ENCODE results near the gene RACK1.

The RACK1 gene

GRCh38 chr5:181195249-181195761 is 48.4 kb downstream of the RACK1 start:
- H3K27ac ChIP-seq (ENCODE audit: insufficient read depth, low read length, poor library complexity, severe bottlenecking), result no peak overlapping the region
- H3K36me3 ChIP-seq (ENCODE audit: control insufficient read depth, insufficient read depth, low read length), result no peaks in the 10 kb centered on the region
- H3K4me1 ChIP-seq (ENCODE audit: control insufficient read depth, insufficient read depth, low read length, poor library complexity, severe bottlenecking), result peaks cover 10% of the 10 kb centered on the region
- no peaks in the 10 kb centered on the region for H3K27me3 ChIP-seq (replicated peaks; ENCODE audit: control insufficient read depth, insufficient read depth, low read length, poor library complexity, severe bottlenecking)
- DNase-seq, result no peak
- H3K9me3 ChIP-seq (ENCODE audit: control insufficient read depth, low read length), result no peaks in the 10 kb centered on the region
- no peak overlapping the region for H3K4me3 ChIP-seq (ENCODE audit: insufficient read depth, low read depth, low read length, poor library complexity, severe bottlenecking)

DNA sequence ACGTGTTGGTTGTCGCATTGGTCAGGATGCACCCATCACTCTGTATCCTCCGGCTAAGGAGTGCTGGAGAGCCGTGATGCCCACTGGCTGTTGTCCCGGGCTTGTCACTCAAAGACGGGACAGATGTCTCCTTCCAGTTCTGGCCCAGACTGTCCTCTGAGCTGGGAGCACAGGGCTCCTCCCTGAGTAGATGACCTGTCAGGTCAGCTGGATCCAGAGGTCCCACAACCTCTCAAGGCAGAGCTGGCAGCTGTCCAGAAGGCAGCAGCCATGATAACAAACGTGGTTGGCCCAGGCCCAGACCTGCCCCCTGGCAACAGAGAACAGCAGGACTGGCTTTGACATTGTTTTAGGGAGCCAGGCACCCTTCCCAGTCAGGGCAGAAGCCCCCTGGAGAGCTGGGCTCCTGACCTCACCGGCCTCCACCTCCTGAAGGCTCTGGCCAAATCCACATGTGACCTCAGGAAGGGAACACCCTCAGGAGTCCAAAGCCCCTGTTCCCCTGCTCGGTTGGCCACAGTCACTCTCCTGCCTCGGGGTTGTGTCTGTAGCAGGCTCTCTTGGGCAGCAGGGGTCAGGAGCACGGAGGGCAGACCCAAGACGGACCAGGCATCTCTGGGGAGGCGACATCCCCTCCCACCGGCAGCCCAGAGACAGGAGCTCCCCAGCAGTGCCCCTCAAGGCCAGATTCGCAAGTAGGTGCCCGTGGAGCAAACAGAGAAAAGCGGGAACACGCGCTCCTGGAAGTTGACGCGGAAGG is 49.0 kb downstream of the RACK1 start:
- H3K9me3 ChIP-seq (ENCODE audit: control insufficient read depth, low read length), result no peaks in the 10 kb centered on the region
- DNase-seq, result no peak
- H3K27me3 ChIP-seq (replicated peaks; ENCODE audit: control insufficient read depth, insufficient read depth, low read length, poor library complexity, severe bottlenecking), result no peaks in the 10 kb centered on the region
- no peak overlapping the region for H3K4me3 ChIP-seq (ENCODE audit: insufficient read depth, low read depth, low read length, poor library complexity, severe bottlenecking)
- no peak overlapping the region for H3K27ac ChIP-seq (ENCODE audit: insufficient read depth, low read length, poor library complexity, severe bottlenecking)
- H3K36me3 ChIP-seq (ENCODE audit: control insufficient read depth, insufficient read depth, low read length), result no peaks in the 10 kb centered on the region
- H3K4me1 ChIP-seq (ENCODE audit: control insufficient read depth, insufficient read depth, low read length, poor library complexity, severe bottlenecking), result peaks cover 10% of the 10 kb centered on the region

DNA sequence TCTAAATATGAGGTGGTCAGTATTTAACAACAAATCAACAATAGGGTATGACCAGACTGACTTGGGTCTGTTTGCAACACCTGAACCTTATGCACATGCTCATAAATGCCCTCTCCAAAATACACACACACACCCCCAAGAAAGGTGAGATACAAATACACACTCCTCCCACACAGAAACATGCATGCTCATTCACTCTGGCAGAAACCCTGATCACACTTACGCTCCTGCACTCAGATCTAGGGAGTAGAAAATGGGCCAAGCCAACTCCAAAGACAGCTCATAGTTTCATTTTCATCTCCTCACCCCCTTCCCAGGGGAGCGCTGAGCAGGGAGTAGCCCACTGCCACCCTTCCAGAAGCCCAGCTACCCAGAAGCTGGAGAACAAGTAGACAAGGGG is 50.0 kb downstream of the RACK1 start:
- Histone ChIP-seq H3K9me3 (ENCODE audit: control insufficient read depth, low read length) (no peaks in the 10 kb centered on the region), H3K36me3 (ENCODE audit: control insufficient read depth, insufficient read depth, low read length) (no peaks in the 10 kb centered on the region), H3K27me3 (replicated peaks; ENCODE audit: control insufficient read depth, insufficient read depth, low read length, poor library complexity, severe bottlenecking) (no peaks in the 10 kb centered on the region), H3K4me3 (ENCODE audit: insufficient read depth, low read depth, low read length, poor library complexity, severe bottlenecking) (no peak overlapping the region), H3K27ac (ENCODE audit: insufficient read depth, low read length, poor library complexity, severe bottlenecking) (no peak overlapping the region), H3K4me1 (ENCODE audit: control insufficient read depth, insufficient read depth, low read length, poor library complexity, severe bottlenecking) (peaks cover 10% of the 10 kb centered on the region)
- DNase-seq, result no peak

DNA sequence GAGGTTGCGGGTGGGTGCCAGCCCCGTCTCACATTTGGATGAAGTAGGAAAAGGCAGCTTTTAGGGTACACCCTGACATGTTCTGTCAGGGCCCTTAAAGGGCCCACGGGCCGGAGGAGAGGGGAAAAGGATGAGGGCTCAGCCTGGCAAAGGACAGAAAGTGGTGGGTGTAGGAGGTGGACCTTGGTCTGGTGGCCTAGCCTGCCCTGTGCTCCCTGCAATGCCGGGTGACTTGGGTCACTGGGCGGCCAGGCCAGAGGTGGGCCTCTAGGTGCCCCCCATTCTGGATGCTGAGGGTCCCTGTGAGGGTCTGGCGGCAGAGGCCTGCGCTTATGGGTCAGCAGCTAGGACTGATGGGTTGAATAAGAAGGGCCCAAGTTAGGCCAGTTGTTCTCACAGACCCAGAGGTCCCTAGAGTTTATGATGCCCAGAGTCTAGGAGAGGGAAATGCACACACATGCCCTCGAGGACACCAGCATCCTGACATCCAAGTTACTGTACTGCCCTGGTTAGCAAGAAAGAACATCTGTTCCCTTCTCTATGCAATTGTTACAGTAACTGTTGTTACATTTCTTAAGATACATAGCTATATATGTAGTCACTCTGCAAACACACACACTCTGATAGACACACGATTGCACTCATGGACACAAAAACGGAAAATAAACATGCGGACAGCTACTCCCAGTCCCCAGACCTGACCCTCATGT is 51.2 kb downstream of the RACK1 start:
- H3K27ac ChIP-seq (ENCODE audit: insufficient read depth, low read length, poor library complexity, severe bottlenecking), result peak overlapping the region; percentile 73
- H3K4me1 ChIP-seq (ENCODE audit: control insufficient read depth, insufficient read depth, low read length, poor library complexity, severe bottlenecking), result peaks cover 10% of the 10 kb centered on the region
- peak overlapping the region; percentile 97 for H3K4me3 ChIP-seq (ENCODE audit: insufficient read depth, low read depth, low read length, poor library complexity, severe bottlenecking)
- no peaks in the 10 kb centered on the region for H3K9me3 ChIP-seq (ENCODE audit: control insufficient read depth, low read length)
- no peak for DNase-seq
- H3K36me3 ChIP-seq (ENCODE audit: control insufficient read depth, insufficient read depth, low read length), result no peaks in the 10 kb centered on the region
- no peaks in the 10 kb centered on the region for H3K27me3 ChIP-seq (replicated peaks; ENCODE audit: control insufficient read depth, insufficient read depth, low read length, poor library complexity, severe bottlenecking)

DNA sequence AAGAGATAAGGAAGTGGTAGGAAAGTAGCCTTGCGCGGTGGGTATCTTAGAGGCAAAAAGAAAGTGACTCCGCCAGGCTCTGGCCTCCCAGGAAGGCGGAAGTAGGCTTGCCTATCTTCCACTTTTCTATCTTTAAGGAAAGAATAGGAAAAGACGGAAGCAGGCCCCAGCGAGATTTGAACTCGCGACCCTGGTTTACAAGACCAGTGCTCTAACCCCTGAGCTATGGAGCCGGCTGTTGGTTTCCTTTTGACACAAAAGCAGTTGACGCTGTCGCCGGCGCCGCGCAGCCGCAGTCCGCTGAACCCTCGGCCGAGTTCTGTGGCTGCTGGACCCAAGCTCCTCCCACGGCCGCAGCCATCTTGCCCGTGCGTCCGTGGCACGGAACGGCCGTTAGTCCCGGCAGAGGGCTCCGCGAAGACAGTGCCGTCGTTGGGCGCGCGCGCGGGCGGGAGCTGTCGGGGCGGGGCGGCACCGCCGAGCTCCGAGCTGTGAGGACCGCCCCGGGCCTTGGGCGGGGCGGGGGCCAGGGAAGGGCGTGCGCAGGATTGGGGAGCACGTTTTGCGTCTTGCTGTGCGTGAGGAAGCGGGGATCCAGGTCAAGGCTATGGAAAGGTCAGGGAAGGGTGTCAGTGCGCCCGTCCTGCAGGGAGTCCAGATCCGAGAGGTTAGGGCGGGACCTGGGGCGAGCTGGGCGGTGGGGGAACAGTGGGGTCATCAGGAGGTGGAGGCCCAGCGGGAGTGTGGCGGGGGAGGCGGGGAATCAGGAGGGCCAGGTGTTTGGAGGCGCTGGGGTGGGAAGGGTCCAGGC is 52.0 kb downstream of the RACK1 start:
- DNase-seq, result peak; percentile 93 to 96 (median 93)
- Histone ChIP-seq H3K9me3 (ENCODE audit: control insufficient read depth, low read length) (no peaks in the 10 kb centered on the region), H3K36me3 (ENCODE audit: control insufficient read depth, insufficient read depth, low read length) (no peaks in the 10 kb centered on the region), H3K27ac (ENCODE audit: insufficient read depth, low read length, poor library complexity, severe bottlenecking) (peak overlapping the region; percentile 73), H3K4me1 (ENCODE audit: control insufficient read depth, insufficient read depth, low read length, poor library complexity, severe bottlenecking) (peaks cover 10% of the 10 kb centered on the region), H3K27me3 (replicated peaks; ENCODE audit: control insufficient read depth, insufficient read depth, low read length, poor library complexity, severe bottlenecking) (no peaks in the 10 kb centered on the region), H3K4me3 (ENCODE audit: insufficient read depth, low read depth, low read length, poor library complexity, severe bottlenecking) (peak overlapping the region; percentile 97)

GRCh38 chr5:181190711-181191525 is 52.8 kb downstream of the RACK1 start:
- H3K4me1 ChIP-seq (ENCODE audit: control insufficient read depth, insufficient read depth, low read length, poor library complexity, severe bottlenecking), result peaks cover 10% of the 10 kb centered on the region

DNA sequence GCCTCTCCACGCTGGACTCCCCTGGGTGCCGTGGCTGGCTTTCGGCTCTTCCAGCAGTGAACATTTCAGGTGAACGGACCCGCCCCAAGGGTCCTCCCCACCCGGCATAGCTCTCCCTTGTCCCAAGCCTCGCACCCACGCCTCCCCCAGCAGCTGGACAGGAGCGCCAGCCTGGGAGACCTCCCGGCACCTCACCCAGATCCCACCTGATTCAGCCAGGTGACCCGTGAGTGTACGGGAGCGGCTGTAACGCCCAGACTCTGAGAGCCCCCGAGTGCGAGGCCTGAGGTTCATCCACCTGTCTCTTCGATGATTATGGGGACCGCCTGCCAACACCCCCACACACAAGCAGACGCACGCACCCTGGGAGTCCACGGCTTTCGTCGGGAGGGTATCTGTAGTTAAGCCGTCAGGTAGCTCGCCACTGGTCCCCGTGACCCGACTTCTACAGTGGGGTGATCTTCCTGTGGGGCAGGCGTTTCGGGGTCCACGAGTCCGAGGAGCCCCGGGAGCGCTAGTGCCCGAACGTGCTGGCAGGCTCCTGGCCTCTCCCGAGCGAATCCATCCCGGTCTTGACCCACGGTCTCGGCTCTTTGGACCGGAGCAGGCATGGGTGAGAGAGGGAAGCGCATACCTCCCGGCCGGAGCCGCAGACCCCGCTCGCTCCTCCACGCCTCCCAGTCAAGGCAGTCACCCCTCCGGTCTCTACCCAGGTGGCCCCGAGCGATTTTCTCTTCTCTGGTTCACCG is 53.6 kb downstream of the RACK1 start:
- Histone ChIP-seq H3K4me3 (ENCODE audit: insufficient read depth, low read depth, low read length, poor library complexity, severe bottlenecking) (peak overlapping the region; percentile 97), H3K9me3 (ENCODE audit: control insufficient read depth, low read length) (no peaks in the 10 kb centered on the region), H3K36me3 (ENCODE audit: control insufficient read depth, insufficient read depth, low read length) (no peaks in the 10 kb centered on the region), H3K27ac (ENCODE audit: insufficient read depth, low read length, poor library complexity, severe bottlenecking) (peak overlapping the region; percentile 73), H3K27me3 (replicated peaks; ENCODE audit: control insufficient read depth, insufficient read depth, low read length, poor library complexity, severe bottlenecking) (no peaks in the 10 kb centered on the region), H3K4me1 (ENCODE audit: control insufficient read depth, insufficient read depth, low read length, poor library complexity, severe bottlenecking) (peaks cover 10% of the 10 kb centered on the region)
- DNase-seq, result peak in 2 of 3 donors; percentile 24 to 32

More at GRCh38 chr5:181190711-181191525, 52.8 kb downstream of the RACK1 start:
- no peaks in the 10 kb centered on the region for H3K9me3 ChIP-seq (ENCODE audit: control insufficient read depth, low read length)
- no peaks in the 10 kb centered on the region for H3K27me3 ChIP-seq (replicated peaks; ENCODE audit: control insufficient read depth, insufficient read depth, low read length, poor library complexity, severe bottlenecking)
- peak in 2 of 3 donors; percentile 34 to 45 for DNase-seq
- H3K27ac ChIP-seq (ENCODE audit: insufficient read depth, low read length, poor library complexity, severe bottlenecking), result peak overlapping the region; percentile 73
- no peaks in the 10 kb centered on the region for H3K36me3 ChIP-seq (ENCODE audit: control insufficient read depth, insufficient read depth, low read length)
- peak overlapping the region; percentile 97 for H3K4me3 ChIP-seq (ENCODE audit: insufficient read depth, low read depth, low read length, poor library complexity, severe bottlenecking)

- Histone ChIP-seq H3K9me3 (ENCODE audit: control insufficient read depth, low read length) (no peaks in the 10 kb centered on the region), H3K4me1 (ENCODE audit: control insufficient read depth, insufficient read depth, low read length, poor library complexity, severe bottlenecking) (peaks cover 10% of the 10 kb centered on the region), H3K4me3 (ENCODE audit: insufficient read depth, low read depth, low read length, poor library complexity, severe bottlenecking) (peak overlapping the region; percentile 97), H3K36me3 (ENCODE audit: control insufficient read depth, insufficient read depth, low read length) (no peaks in the 10 kb centered on the region), H3K27me3 (replicated peaks; ENCODE audit: control insufficient read depth, insufficient read depth, low read length, poor library complexity, severe bottlenecking) (no peaks in the 10 kb centered on the region), H3K27ac (ENCODE audit: insufficient read depth, low read length, poor library complexity, severe bottlenecking) (peak overlapping the region; percentile 73)
- DNase-seq, result peak in 2 of 3 donors; percentile 36 to 37
These were observed 54.2 kb downstream of the RACK1 start for GRCh38 chr5:181189363-181189961.
